GM18867 (cell line): ENCODE results near the gene MOV10L1.

Source experiments
- ATAC-seq: cut with Tn5 transposase; IDR thresholded peaks from one replicate; pipeline ENCODE4 v1.9.1; 2021; ENCODE audit warnings: mild to moderate bottlenecking, moderate library complexity; ENCODE audit not compliant: unreplicated experiment

MOV10L1 gene

GRCh38 chr22:50089682-50090411, at the start of gene MOV10L1:
Gene MOV10L1 (plus strand): TSS chr22:50090006. CDS start chr22:50090089, 83 bp downstream.
- ATAC-seq = no peak

DNA sequence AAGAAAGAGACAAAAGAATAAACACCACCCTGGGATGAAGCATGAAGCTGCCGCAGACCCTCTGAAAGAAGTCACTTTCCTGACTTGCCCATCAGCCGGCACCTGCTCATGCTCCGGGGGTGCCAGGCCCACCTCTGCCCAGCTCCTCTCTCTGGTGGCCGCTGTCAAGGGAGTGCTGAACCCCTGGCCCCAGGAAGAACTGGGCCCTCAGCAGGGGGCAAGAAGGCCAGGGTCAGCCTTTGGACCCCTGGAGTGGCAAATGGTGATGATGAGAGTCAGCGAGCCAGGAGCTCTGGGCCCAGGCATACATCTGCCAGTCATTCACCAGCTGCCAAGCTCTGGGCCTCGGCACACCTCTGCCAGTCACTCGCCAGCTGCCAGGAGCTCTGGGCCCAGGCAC, 49.1 kb upstream of the MOV10L1 start:
- ATAC-seq = no peak

DNA sequence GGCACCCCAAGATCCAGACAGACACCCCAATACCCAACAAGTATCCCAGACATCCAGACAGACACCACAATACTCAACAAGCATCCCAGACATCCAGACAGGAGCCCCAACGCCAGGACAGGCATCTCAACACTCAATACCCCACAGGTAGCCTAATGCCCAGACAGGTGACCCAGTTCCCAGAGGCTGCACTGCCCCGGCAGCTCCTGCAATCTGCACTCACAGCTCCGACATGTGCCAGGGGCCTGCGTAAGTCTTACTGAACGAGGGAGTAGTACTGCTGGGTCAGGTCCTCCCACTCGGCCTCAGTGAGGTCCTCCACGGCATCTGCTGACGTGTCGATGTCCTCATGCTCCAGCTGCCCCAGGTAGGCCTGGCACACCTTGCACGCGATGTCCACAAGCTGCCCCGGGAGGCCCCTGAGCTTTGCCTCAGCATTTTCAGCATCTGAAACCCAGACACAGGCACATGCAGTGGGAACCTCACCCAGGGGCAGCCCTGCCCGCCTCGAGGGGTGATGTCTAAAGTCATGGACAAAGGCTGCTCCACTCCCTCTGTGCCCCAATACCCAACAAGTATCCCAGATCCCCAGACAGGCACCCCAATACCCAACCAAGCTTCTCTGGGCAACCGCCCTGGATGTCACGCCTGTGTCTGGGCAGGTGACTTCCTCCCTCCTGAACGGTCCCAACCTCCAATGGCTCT, 48.3 kb upstream of the MOV10L1 start:
- no peak for ATAC-seq

- ATAC-seq = no peak
Observed at GRCh38 chr22:50044485-50045118, 45.2 kb upstream of the MOV10L1 start.

GRCh38 chr22:50045211-50046018, 44.4 kb upstream of the MOV10L1 start:
- ATAC-seq = no peak

- ATAC-seq = no peak
Observed at GRCh38 chr22:50046019-50046415, 43.8 kb upstream of the MOV10L1 start.

DNA sequence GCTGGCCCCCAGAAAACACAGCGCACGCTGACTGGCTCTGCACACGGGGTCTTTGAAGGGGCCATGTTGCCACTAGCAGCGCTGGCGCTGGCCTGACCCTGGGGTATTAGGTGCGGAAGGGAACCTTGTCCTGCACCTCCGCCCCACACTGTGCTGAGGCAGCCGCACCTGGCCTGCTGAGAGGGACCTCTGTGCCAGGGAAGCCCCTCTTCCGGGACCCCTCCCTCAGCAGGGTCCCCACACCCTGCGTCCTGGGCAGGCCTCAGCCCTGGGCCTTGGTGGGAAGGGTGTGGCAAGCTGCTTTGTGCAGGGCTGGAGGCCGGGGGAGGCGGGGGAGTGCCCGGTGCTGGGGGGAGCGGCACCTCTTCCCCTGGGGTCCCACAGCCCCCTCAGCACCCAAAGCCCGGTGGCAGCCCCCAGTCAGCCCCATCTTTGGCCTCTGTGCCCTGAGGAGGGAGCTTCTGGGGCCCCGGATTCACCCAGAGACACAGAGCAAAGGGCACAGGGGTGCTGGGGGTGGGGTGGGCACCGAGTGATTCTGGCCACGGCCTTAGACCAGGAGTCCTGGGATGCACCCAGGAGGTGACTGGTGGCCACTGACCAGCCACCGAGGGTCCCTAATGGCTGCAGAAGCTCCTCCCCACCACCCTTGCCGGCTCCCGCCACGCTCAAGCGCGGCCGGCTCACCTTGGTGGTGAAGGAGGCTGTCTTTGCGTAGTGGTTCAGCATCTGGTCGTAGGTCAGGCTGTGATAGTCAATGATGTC, 43.1 kb upstream of the MOV10L1 start:
- no peak for ATAC-seq

- ATAC-seq = no peak
Observed at GRCh38 chr22:50047346-50047745, 42.5 kb upstream of the MOV10L1 start.

- no peak for ATAC-seq
Observed at GRCh38 chr22:50048061-50048765, 41.6 kb upstream of the MOV10L1 start.

DNA sequence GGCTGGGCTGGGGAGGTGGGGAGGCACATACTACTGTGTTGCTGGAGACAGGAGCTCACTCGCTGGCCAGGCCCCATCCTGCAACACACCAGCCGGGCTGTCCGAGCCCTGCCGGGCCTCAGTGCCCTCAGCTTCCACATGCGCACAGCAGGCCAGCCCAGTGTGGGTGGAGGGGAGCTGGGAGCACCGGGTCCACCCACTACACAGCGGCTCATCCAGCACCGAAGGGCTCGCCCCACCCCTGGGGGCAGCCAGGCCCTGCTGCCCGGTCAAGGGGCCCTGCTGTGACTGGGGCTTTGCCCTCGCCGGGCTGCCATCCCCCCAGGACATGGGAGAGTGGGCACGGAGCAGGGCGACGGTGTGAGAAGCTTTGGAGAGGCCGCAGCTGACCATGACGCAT, 41.0 kb upstream of the MOV10L1 start:
- ATAC-seq = no peak

DNA sequence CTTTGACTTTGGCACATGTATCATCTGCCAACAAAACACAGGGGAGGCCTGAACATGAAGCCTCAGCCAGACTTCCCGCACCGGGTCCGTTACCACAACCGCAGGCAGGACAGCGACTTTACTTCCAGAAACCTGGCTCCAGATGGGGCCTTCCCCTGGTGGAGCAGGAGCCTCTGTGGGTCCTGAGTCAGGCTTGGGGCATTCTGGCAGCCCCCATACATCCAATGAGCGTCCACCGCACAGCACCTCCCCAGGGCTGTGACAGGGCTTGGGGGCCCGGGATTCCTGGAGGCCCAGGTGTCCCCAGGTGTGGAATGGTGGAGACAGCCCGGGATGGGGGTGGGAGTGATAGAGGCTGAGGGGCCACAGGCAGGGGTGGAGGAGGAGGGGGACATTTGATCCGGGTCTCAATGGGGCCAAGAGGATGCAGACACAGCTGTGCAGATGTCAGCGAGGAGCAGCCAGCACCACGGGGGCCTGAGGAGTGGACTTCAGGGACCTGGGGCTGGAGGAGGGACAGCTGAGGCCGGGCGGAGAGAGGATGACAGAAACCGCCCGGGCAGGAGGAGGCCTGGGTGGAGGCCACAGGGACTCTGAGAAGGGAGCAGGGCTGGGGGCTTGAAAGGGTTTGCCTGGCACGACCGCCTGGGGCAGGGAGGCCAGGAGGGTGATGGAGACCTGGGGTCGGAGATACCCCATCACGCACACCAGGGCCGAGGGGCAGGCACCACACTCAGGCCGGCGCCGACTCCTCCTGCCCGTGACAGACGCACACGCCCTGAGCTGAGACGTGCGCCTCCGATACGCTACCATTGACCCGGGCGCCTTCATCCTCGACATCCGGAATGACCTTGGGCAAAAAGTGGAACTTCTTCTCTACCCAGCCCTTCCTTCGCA, 40.3 kb upstream of the MOV10L1 start:
- ATAC-seq = no peak

- ATAC-seq = no peak
Observed at GRCh38 chr22:50051930-50052329, 37.9 kb upstream of the MOV10L1 start.

DNA sequence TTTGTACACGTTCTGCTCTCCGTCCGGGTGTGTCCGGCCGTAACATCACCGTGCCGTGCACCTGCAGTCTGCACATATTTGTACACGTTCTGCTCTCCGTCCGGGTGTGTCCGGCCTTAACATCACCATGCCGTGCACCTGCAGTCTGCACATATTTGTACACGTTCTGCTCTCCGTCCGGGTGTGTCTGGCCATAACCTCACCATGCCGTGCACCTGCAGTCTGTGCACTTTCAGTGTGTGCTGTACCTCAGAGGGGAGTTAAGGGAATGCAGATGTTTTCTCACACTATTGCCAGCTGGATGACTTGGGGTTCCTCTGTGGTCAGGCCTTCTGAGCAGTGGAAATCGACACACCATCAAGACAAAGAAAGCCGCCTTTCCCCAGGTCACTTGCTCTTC, 35.9 kb upstream of the MOV10L1 start:
- ATAC-seq = no peak

- ATAC-seq = no peak
Observed at GRCh38 chr22:50056214-50056972, 33.4 kb upstream of the MOV10L1 start.

- no peak for ATAC-seq
Observed at GRCh38 chr22:50057278-50058060, 32.3 kb upstream of the MOV10L1 start.

GRCh38 chr22:50058061-50058905, 31.5 kb upstream of the MOV10L1 start, which contains the start of gene TTLL8:
Gene TTLL8 (minus strand): TSS chr22:50058298.
- no peak for ATAC-seq
